ENCODE data around the gene CAPN11. TPM values are rescaled to one million over a fixed set of nuclear protein-coding genes. Genes with fewer than 3 reads are reported as not detected.
A peak's percentile ranks its signal among the peaks of the same experiment; 100 is the strongest.

The CAPN11 gene
- total and polyA plus RNA-seq, 9 of the 15 experiments (the other 6 are each of a cell fraction or from before 2014, with no cell fraction given), result 0.03 to 0.61 (median 0.17) TPM; not detected in 1

DNA sequence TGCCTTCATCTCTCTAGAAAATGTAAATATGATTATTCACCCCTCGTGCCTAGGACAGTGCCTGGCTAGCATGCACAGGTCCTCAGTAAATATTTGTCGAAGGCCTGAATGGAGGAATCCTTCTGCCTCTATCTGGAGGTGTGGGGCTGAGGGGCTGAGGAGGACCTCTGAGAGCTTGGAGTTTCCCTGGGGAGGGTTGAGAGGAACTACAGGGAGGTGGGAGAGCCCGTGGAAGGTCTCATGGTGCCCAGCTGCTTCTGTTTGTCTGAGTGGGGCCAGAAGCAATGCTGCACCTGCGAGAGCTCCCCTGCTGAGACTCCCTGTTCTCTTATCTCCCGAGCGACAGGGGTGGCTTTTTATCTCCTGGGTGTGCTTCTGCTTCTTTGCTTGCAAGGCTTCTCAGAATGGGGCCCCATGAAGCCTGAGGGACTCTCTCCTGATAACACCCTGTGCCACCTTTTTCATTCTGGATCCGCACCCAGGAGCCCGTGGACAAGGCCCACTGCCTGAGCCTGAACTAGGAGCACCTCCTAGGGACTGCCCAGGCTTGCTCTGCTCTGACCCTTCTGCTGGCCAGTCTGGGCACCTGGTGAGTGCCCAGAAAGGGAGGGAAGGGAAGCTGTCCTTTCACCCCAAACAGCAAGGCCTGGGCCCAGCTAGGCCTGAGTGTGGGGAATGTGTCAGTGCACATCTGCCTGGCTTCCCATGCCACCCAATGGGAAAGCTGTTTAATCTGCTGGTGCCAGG is 67.1 kb downstream of the CAPN11 start (continued):
- TF ChIP-seq SIX5 (IDR thresholded peaks at IDR 0.05; ENCODE audit: borderline replicate concordance in 1 of 2, insufficient read depth in 1 of 2, low read depth in 1 of 2, low read length in 2 of 2), result no peak
- TF ChIP-seq ZNF77 (CRISPR knock-in tag; IDR thresholded peaks at IDR 0.05), result no peak
- TF ChIP-seq PTTG1 (tag; IDR thresholded peaks at IDR 0.05; ENCODE audit: low read depth), result no peak
- 0 out of 2 replicates have a peak, but pooled peaks have one; percentile 37 for TF ChIP-seq RB1 (IDR thresholded peaks at IDR 0.05; ENCODE audit: low read depth)
- no peak for TF ChIP-seq BRD9 (IDR thresholded peaks at IDR 0.05; ENCODE audit: low read depth, partially characterized antibody)
- no peak for TF ChIP-seq ZNF444 (CRISPR knock-in tag; IDR thresholded peaks at IDR 0.05)
- no peak for TF ChIP-seq POLR3A (IDR thresholded peaks at IDR 0.05; ENCODE audit: borderline replicate concordance, extremely low read depth, insufficient read depth, insufficient read length)
- no peak for TF ChIP-seq TEAD2 (tag; IDR thresholded peaks at IDR 0.05)
- no peak for TF ChIP-seq RBM25 (IDR thresholded peaks at IDR 0.05; ENCODE audit: low read depth, low read length, severe bottlenecking)
- peak; percentile 29 for TF ChIP-seq SMARCB1 (IDR thresholded peaks at IDR 0.05; ENCODE audit: insufficient read length, low read depth)
- TF ChIP-seq, protein P1, sequence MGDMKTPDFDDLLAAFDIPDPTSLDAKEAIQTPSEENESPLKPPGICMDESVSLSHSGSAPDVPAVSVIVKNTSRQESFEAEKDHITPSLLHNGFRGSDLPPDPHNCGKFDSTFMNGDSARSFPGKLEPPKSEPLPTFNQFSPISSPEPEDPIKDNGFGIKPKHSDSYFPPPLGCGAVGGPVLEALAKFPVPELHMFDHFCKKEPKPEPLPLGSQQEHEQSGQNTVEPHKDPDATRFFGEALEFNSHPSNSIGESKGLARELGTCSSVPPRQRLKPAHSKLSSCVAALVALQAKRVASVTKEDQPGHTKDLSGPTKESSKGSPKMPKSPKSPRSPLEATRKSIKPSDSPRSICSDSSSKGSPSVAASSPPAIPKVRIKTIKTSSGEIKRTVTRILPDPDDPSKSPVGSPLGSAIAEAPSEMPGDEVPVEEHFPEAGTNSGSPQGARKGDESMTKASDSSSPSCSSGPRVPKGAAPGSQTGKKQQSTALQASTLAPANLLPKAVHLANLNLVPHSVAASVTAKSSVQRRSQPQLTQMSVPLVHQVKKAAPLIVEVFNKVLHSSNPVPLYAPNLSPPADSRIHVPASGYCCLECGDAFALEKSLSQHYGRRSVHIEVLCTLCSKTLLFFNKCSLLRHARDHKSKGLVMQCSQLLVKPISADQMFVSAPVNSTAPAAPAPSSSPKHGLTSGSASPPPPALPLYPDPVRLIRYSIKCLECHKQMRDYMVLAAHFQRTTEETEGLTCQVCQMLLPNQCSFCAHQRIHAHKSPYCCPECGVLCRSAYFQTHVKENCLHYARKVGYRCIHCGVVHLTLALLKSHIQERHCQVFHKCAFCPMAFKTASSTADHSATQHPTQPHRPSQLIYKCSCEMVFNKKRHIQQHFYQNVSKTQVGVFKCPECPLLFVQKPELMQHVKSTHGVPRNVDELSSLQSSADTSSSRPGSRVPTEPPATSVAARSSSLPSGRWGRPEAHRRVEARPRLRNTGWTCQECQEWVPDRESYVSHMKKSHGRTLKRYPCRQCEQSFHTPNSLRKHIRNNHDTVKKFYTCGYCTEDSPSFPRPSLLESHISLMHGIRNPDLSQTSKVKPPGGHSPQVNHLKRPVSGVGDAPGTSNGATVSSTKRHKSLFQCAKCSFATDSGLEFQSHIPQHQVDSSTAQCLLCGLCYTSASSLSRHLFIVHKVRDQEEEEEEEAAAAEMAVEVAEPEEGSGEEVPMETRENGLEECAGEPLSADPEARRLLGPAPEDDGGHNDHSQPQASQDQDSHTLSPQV (IDR thresholded peaks at IDR 0.05), result peak; percentile 90
- peak; percentile 98 for TF ChIP-seq POLR2AphosphoS5 (IDR thresholded peaks at IDR 0.05; ENCODE audit: control insufficient read depth, insufficient read depth, low read depth, low read length)
- TF ChIP-seq HCFC1 (IDR thresholded peaks at IDR 0.05; ENCODE audit: low read depth, low read length), result no peak
- TF ChIP-seq, protein P2, sequence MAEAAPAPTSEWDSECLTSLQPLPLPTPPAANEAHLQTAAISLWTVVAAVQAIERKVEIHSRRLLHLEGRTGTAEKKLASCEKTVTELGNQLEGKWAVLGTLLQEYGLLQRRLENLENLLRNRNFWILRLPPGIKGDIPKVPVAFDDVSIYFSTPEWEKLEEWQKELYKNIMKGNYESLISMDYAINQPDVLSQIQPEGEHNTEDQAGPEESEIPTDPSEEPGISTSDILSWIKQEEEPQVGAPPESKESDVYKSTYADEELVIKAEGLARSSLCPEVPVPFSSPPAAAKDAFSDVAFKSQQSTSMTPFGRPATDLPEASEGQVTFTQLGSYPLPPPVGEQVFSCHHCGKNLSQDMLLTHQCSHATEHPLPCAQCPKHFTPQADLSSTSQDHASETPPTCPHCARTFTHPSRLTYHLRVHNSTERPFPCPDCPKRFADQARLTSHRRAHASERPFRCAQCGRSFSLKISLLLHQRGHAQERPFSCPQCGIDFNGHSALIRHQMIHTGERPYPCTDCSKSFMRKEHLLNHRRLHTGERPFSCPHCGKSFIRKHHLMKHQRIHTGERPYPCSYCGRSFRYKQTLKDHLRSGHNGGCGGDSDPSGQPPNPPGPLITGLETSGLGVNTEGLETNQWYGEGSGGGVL (CRISPR knock-in tag; IDR thresholded peaks at IDR 0.05), result no peak
- no peak for TF ChIP-seq ZNF696 (CRISPR knock-in tag; conservative IDR thresholded peaks at IDR 0.05)
- TF ChIP-seq KAT2B (IDR thresholded peaks at IDR 0.05; ENCODE audit: low read depth, low read length), result no peak
- TF ChIP-seq ZNF384 (IDR thresholded peaks at IDR 0.05; ENCODE audit: low read depth, low read length), result no peak
- no peak for TF ChIP-seq ZZZ3 (IDR thresholded peaks at IDR 0.05)
- no peak for TF ChIP-seq SMC3 (conservative IDR thresholded peaks at IDR 0.05; ENCODE audit: insufficient read depth, low read depth, low read length)
- TF ChIP-seq, protein P3, sequence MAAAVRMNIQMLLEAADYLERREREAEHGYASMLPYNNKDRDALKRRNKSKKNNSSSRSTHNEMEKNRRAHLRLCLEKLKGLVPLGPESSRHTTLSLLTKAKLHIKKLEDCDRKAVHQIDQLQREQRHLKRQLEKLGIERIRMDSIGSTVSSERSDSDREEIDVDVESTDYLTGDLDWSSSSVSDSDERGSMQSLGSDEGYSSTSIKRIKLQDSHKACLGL (CRISPR knock-in tag; IDR thresholded peaks at IDR 0.05; ENCODE audit: borderline replicate concordance, poor library complexity, severe bottlenecking), result no peak
- TF ChIP-seq ZNF780A (CRISPR knock-in tag; IDR thresholded peaks at IDR 0.05), result no peak
- no peak for TF ChIP-seq ZNF41 (CRISPR knock-in tag; conservative IDR thresholded peaks at IDR 0.05)

Measured in K562 (cell line).